Measurements from ENCODE around the gene RB1. TPM values are rescaled to one million over a fixed set of nuclear protein-coding genes. Genes with fewer than 3 reads are reported as not detected.

Gene RB1
- total and polyA plus RNA-seq, 2 donors (not counting 1 experiment from before 2014, with no cell fraction given) = 24.0 to 70.4 TPM

GRCh38 chr13:48476686-48477085, 173.1 kb downstream of the RB1 start:
- Histone ChIP-seq H2AFZ (ENCODE audit: insufficient read depth, low read depth, low read length, poor library complexity, severe bottlenecking) (no peak overlapping the region), H4K20me1 (ENCODE audit: control insufficient read depth, insufficient read depth, low read length, poor library complexity, severe bottlenecking) (peaks cover 4% of the 10 kb centered on the region), H3K9ac (ENCODE audit: low read length) (no peak overlapping the region), H3K27me3 (replicated peaks in 1 of 4; ENCODE audit: control extremely low read depth in 1 of 4, control insufficient read depth in 3 of 4, insufficient read depth in 4 of 4, low read length in 3 of 4) (no peaks in the 10 kb centered on the region), H3K9me3 (ENCODE audit: control extremely low read depth in 1 of 3, control insufficient read depth in 2 of 3, insufficient read depth in 1 of 3, low read length in 2 of 3) (no peaks in the 10 kb centered on the region), H3K36me3 (replicated peaks in 1 of 2; ENCODE audit: control extremely low read depth in 1 of 2, control insufficient read depth in 1 of 2, extremely low read depth in 1 of 2, insufficient read depth in 2 of 2, low read length in 1 of 2) (peaks cover 16 to 31% of the 10 kb centered on the region in 2 experiments), H3K4me1 (ENCODE audit: control insufficient read depth in 2 of 2, insufficient read depth in 2 of 2, low read length in 2 of 2) (no peaks in the 10 kb centered on the region), H3K4me3 (ENCODE audit: control extremely low read depth in 1 of 5, extremely low read depth in 1 of 5, insufficient read depth in 1 of 5, low read depth in 2 of 5, low read length in 4 of 5) (no peak overlapping the region), H3K79me2 (ENCODE audit: control insufficient read depth, insufficient read depth, low read length) (no peaks in the 10 kb centered on the region), H3K27ac (ENCODE audit: low read length in 2 of 2) (no peak overlapping the region), H3K4me2 (replicated peaks; ENCODE audit: low read depth, low read length, poor library complexity, severe bottlenecking) (no peak overlapping the region)
- H3K27ac Mint-ChIP-seq = no peak overlapping the region
- no peak for TF ChIP-seq EZH2 (IDR thresholded peaks at IDR 0.05; ENCODE audit: borderline replicate concordance, insufficient read depth, low read depth, low read length, poor library complexity, severe bottlenecking)
- TF ChIP-seq, protein P1, sequence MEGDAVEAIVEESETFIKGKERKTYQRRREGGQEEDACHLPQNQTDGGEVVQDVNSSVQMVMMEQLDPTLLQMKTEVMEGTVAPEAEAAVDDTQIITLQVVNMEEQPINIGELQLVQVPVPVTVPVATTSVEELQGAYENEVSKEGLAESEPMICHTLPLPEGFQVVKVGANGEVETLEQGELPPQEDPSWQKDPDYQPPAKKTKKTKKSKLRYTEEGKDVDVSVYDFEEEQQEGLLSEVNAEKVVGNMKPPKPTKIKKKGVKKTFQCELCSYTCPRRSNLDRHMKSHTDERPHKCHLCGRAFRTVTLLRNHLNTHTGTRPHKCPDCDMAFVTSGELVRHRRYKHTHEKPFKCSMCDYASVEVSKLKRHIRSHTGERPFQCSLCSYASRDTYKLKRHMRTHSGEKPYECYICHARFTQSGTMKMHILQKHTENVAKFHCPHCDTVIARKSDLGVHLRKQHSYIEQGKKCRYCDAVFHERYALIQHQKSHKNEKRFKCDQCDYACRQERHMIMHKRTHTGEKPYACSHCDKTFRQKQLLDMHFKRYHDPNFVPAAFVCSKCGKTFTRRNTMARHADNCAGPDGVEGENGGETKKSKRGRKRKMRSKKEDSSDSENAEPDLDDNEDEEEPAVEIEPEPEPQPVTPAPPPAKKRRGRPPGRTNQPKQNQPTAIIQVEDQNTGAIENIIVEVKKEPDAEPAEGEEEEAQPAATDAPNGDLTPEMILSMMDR (IDR thresholded peaks at IDR 0.05) = no peak
- ATAC-seq (ENCODE audit: low read depth) (no peak), DNase-seq (no peak)
- H3K9me3 Mint-ChIP-seq (ENCODE audit: insufficient read depth) = no peaks in the 10 kb centered on the region
- H3K27me3 Mint-ChIP-seq = no peaks in the 10 kb centered on the region
- no peak overlapping the region for H3K4me3 Mint-ChIP-seq
- POLR2A ChIA-PET = interaction anchor here (0.6 kb wide), 1 partner anchor 38 kb away, joined by 3 read pairs; no protein-coding TSS in a partner anchor
- intact Hi-C loops (cut with micrococcal nuclease) = no loop called here
- CTCF ChIA-PET = interaction anchor here (3.5 kb wide), 1 partner anchor 103 kb away, joined by 12 read pairs; no protein-coding TSS in a partner anchor
- WGBS (ENCODE audit: insufficient coverage) = no CpG with 5 or more reads among the region's 4 CpGs
- H3K4me1 Mint-ChIP-seq = peaks cover 17% of the 10 kb centered on the region

- H4K20me1 ChIP-seq (ENCODE audit: control insufficient read depth, insufficient read depth, low read length, poor library complexity, severe bottlenecking) = peaks cover 4% of the 10 kb centered on the region
- POLR2A ChIA-PET = no interaction called here
These were observed 173.8 kb downstream of the RB1 start for GRCh38 chr13:48477191-48477855.

More at GRCh38 chr13:48477191-48477855, 173.8 kb downstream of the RB1 start:
- H3K9me3 ChIP-seq (ENCODE audit: control extremely low read depth in 1 of 3, control insufficient read depth in 2 of 3, insufficient read depth in 1 of 3, low read length in 2 of 3) = no peaks in the 10 kb centered on the region
- H3K9ac ChIP-seq (ENCODE audit: low read length) = no peak overlapping the region
- CTCF ChIA-PET = interaction anchor here (3.5 kb wide), 1 partner anchor 102 kb away, joined by 12 read pairs; no protein-coding TSS in a partner anchor
- peaks cover 17% of the 10 kb centered on the region for H3K4me1 Mint-ChIP-seq
- DNase-seq (no peak), ATAC-seq (ENCODE audit: low read depth) (no peak)
- no CpG with 5 or more reads among the region's 2 CpGs for WGBS (ENCODE audit: insufficient coverage)
- no peaks in the 10 kb centered on the region for H3K27me3 Mint-ChIP-seq
- no peaks in the 10 kb centered on the region for H3K9me3 Mint-ChIP-seq (ENCODE audit: insufficient read depth)
- no peak overlapping the region for H3K4me3 Mint-ChIP-seq
- intact Hi-C loops (cut with micrococcal nuclease) = no loop called here
- H3K4me3 ChIP-seq (ENCODE audit: control extremely low read depth in 1 of 5, extremely low read depth in 1 of 5, insufficient read depth in 1 of 5, low read depth in 2 of 5, low read length in 4 of 5) = no peak overlapping the region
- H3K27me3 ChIP-seq (replicated peaks in 1 of 4; ENCODE audit: control extremely low read depth in 1 of 4, control insufficient read depth in 3 of 4, insufficient read depth in 4 of 4, low read length in 3 of 4) = no peaks in the 10 kb centered on the region
- H3K4me1 ChIP-seq (ENCODE audit: control insufficient read depth in 2 of 2, insufficient read depth in 2 of 2, low read length in 2 of 2) = no peaks in the 10 kb centered on the region
- H3K4me2 ChIP-seq (replicated peaks; ENCODE audit: low read depth, low read length, poor library complexity, severe bottlenecking) = no peak overlapping the region
- H3K27ac Mint-ChIP-seq = no peak overlapping the region
- no peak overlapping the region for H2AFZ ChIP-seq (ENCODE audit: insufficient read depth, low read depth, low read length, poor library complexity, severe bottlenecking)
- H3K27ac ChIP-seq (ENCODE audit: low read length in 2 of 2) = no peak overlapping the region
- TF ChIP-seq EZH2 (IDR thresholded peaks at IDR 0.05; ENCODE audit: borderline replicate concordance, insufficient read depth, low read depth, low read length, poor library complexity, severe bottlenecking) = no peak
- TF ChIP-seq, protein P1 (IDR thresholded peaks at IDR 0.05) = no peak
- peaks cover 16 to 28% of the 10 kb centered on the region in 2 experiments for H3K36me3 ChIP-seq (replicated peaks in 1 of 2; ENCODE audit: control extremely low read depth in 1 of 2, control insufficient read depth in 1 of 2, extremely low read depth in 1 of 2, insufficient read depth in 2 of 2, low read length in 1 of 2)
- H3K79me2 ChIP-seq (ENCODE audit: control insufficient read depth, insufficient read depth, low read length) = no peaks in the 10 kb centered on the region

All from B cell (primary cell).